Measurements from ENCODE around the gene SLC25A27.

The SLC25A27 gene

GRCh38 chr6:46704562-46704961, 51.8 kb downstream of the SLC25A27 start:
- Histone ChIP-seq H3K18ac (ENCODE audit: low read length) (no peak overlapping the region), H4K91ac (ENCODE audit: low read depth, low read length, poor library complexity) (no peak overlapping the region), H4K8ac (ENCODE audit: low read depth, low read length) (no peak overlapping the region), H3K9me3 (replicated peaks in 1 of 2; ENCODE audit: control insufficient read depth in 2 of 2, insufficient read depth in 1 of 2, low read depth in 1 of 2, low read length in 2 of 2) (no peaks in the 10 kb centered on the region), H2BK12ac (ENCODE audit: low read length) (no peak overlapping the region), H3K9ac (ENCODE audit: low read depth, low read length, poor library complexity) (no peak overlapping the region), H3K4me2 (ENCODE audit: insufficient read depth, low read length, poor library complexity, severe bottlenecking) (no peak overlapping the region), H3K4me3 (ENCODE audit: low read length in 2 of 2) (no peak overlapping the region), H3K36me3 (replicated peaks in 1 of 2; ENCODE audit: control insufficient read depth in 2 of 2, insufficient read depth in 2 of 2, low read length in 2 of 2) (no peaks in the 10 kb centered on the region), H2BK5ac (ENCODE audit: low read length) (no peak overlapping the region), H3K14ac (ENCODE audit: low read length) (no peak overlapping the region), H3K23ac (ENCODE audit: low read depth, low read length, poor library complexity) (no peak overlapping the region), H2BK120ac (ENCODE audit: low read depth, low read length) (no peak overlapping the region), H2AFZ (ENCODE audit: low read length) (no peak overlapping the region), H3K79me1 (ENCODE audit: low read depth, low read length) (no peaks in the 10 kb centered on the region), H3K27me3 (ENCODE audit: control insufficient read depth in 3 of 3, insufficient read depth in 3 of 3, low read depth in 1 of 3, low read length in 3 of 3) (no peaks in the 10 kb centered on the region), H2BK15ac (ENCODE audit: low read length) (no peak overlapping the region), H3K4me1 (ENCODE audit: control insufficient read depth in 2 of 2, insufficient read depth in 1 of 2, low read depth in 1 of 2, low read length in 2 of 2) (no peaks in the 10 kb centered on the region), H3K27ac (replicated peaks; ENCODE audit: low read length) (no peak overlapping the region), H2AK5ac (ENCODE audit: low read depth, low read length) (no peak overlapping the region), H3K4ac (ENCODE audit: low read length) (no peak overlapping the region)
- no peak for DNase-seq (ENCODE audit: low spot score)
- no CpG with 5 or more reads among the region's 3 CpGs for WGBS, 2 donors (ENCODE audit: extremely low coverage in 2 of 2, insufficient read length in 2 of 2, insufficient replicate concordance in 1 of 2)

- Histone ChIP-seq H3K79me1 (ENCODE audit: low read depth, low read length) (no peaks in the 10 kb centered on the region), H3K14ac (ENCODE audit: low read length) (no peak overlapping the region), H4K8ac (ENCODE audit: low read depth, low read length) (no peak overlapping the region), H4K91ac (ENCODE audit: low read depth, low read length, poor library complexity) (no peak overlapping the region), H2BK12ac (ENCODE audit: low read length) (no peak overlapping the region), H3K4me2 (ENCODE audit: insufficient read depth, low read length, poor library complexity, severe bottlenecking) (no peak overlapping the region), H3K23ac (ENCODE audit: low read depth, low read length, poor library complexity) (no peak overlapping the region), H2BK120ac (ENCODE audit: low read depth, low read length) (no peak overlapping the region), H2AK5ac (ENCODE audit: low read depth, low read length) (no peak overlapping the region), H2AFZ (ENCODE audit: low read length) (no peak overlapping the region), H3K27ac (replicated peaks; ENCODE audit: low read length) (no peak overlapping the region), H3K4ac (ENCODE audit: low read length) (no peak overlapping the region), H2BK15ac (ENCODE audit: low read length) (no peak overlapping the region), H3K4me1 (ENCODE audit: control insufficient read depth in 2 of 2, insufficient read depth in 1 of 2, low read depth in 1 of 2, low read length in 2 of 2) (no peaks in the 10 kb centered on the region), H3K9ac (ENCODE audit: low read depth, low read length, poor library complexity) (no peak overlapping the region), H3K27me3 (ENCODE audit: control insufficient read depth in 3 of 3, insufficient read depth in 3 of 3, low read depth in 1 of 3, low read length in 3 of 3) (no peaks in the 10 kb centered on the region), H3K18ac (ENCODE audit: low read length) (no peak overlapping the region), H3K9me3 (replicated peaks in 1 of 2; ENCODE audit: control insufficient read depth in 2 of 2, insufficient read depth in 1 of 2, low read depth in 1 of 2, low read length in 2 of 2) (no peaks in the 10 kb centered on the region), H3K36me3 (replicated peaks in 1 of 2; ENCODE audit: control insufficient read depth in 2 of 2, insufficient read depth in 2 of 2, low read length in 2 of 2) (no peaks in the 10 kb centered on the region), H3K4me3 (ENCODE audit: low read length in 2 of 2) (no peak overlapping the region), H2BK5ac (ENCODE audit: low read length) (no peak overlapping the region)
- no peak for DNase-seq (ENCODE audit: low spot score)
- no CpG with 5 or more reads among the region's 2 CpGs for WGBS, 2 donors (ENCODE audit: extremely low coverage in 2 of 2, insufficient read length in 2 of 2, insufficient replicate concordance in 1 of 2)
These were observed 53.7 kb downstream of the SLC25A27 start for GRCh38 chr6:46706464-46706863.

- no peak overlapping the region for H3K9ac ChIP-seq (ENCODE audit: low read depth, low read length, poor library complexity)
- H3K4me2 ChIP-seq (ENCODE audit: insufficient read depth, low read length, poor library complexity, severe bottlenecking), result no peak overlapping the region
- no peaks in the 10 kb centered on the region for H3K9me3 ChIP-seq (replicated peaks in 1 of 2; ENCODE audit: control insufficient read depth in 2 of 2, insufficient read depth in 1 of 2, low read depth in 1 of 2, low read length in 2 of 2)
- H4K8ac ChIP-seq (ENCODE audit: low read depth, low read length), result no peak overlapping the region
- H2AFZ ChIP-seq (ENCODE audit: low read length), result no peak overlapping the region
- H3K4me1 ChIP-seq (ENCODE audit: control insufficient read depth in 2 of 2, insufficient read depth in 1 of 2, low read depth in 1 of 2, low read length in 2 of 2), result no peaks in the 10 kb centered on the region
- WGBS, 2 donors (ENCODE audit: extremely low coverage in 2 of 2, insufficient read length in 2 of 2, insufficient replicate concordance in 1 of 2), result no CpG with 5 or more reads among the region's 1 CpG
- no peak overlapping the region for H2BK15ac ChIP-seq (ENCODE audit: low read length)
- DNase-seq (ENCODE audit: low spot score), result no peak
- H3K23ac ChIP-seq (ENCODE audit: low read depth, low read length, poor library complexity), result no peak overlapping the region
- H3K27me3 ChIP-seq (ENCODE audit: control insufficient read depth in 3 of 3, insufficient read depth in 3 of 3, low read depth in 1 of 3, low read length in 3 of 3), result no peaks in the 10 kb centered on the region
- no peak overlapping the region for H3K4ac ChIP-seq (ENCODE audit: low read length)
- no peak overlapping the region for H2AK5ac ChIP-seq (ENCODE audit: low read depth, low read length)
- no peak overlapping the region for H3K18ac ChIP-seq (ENCODE audit: low read length)
- no peak overlapping the region for H2BK12ac ChIP-seq (ENCODE audit: low read length)
- H3K4me3 ChIP-seq (ENCODE audit: low read length in 2 of 2), result no peak overlapping the region
- no peak overlapping the region for H3K14ac ChIP-seq (ENCODE audit: low read length)
- H4K91ac ChIP-seq (ENCODE audit: low read depth, low read length, poor library complexity), result no peak overlapping the region
- no peaks in the 10 kb centered on the region for H3K79me1 ChIP-seq (ENCODE audit: low read depth, low read length)
- H3K36me3 ChIP-seq (replicated peaks in 1 of 2; ENCODE audit: control insufficient read depth in 2 of 2, insufficient read depth in 2 of 2, low read length in 2 of 2), result no peaks in the 10 kb centered on the region
- no peak overlapping the region for H2BK120ac ChIP-seq (ENCODE audit: low read depth, low read length)
- no peak overlapping the region for H3K27ac ChIP-seq (replicated peaks; ENCODE audit: low read length)
- no peak overlapping the region for H2BK5ac ChIP-seq (ENCODE audit: low read length)
These were observed 58.7 kb downstream of the SLC25A27 start for GRCh38 chr6:46711491-46711890.

- no peak overlapping the region for H4K8ac ChIP-seq (ENCODE audit: low read depth, low read length)
- H3K18ac ChIP-seq (ENCODE audit: low read length), result no peak overlapping the region
- H3K9ac ChIP-seq (ENCODE audit: low read depth, low read length, poor library complexity), result no peak overlapping the region
- no peak overlapping the region for H3K4ac ChIP-seq (ENCODE audit: low read length)
- H2AK5ac ChIP-seq (ENCODE audit: low read depth, low read length), result no peak overlapping the region
- no peak overlapping the region for H3K4me3 ChIP-seq (ENCODE audit: low read length in 2 of 2)
- no peak overlapping the region for H3K4me2 ChIP-seq (ENCODE audit: insufficient read depth, low read length, poor library complexity, severe bottlenecking)
- H3K23ac ChIP-seq (ENCODE audit: low read depth, low read length, poor library complexity), result no peak overlapping the region
- H2BK5ac ChIP-seq (ENCODE audit: low read length), result no peak overlapping the region
- H3K27ac ChIP-seq (replicated peaks; ENCODE audit: low read length), result no peak overlapping the region
- H2AFZ ChIP-seq (ENCODE audit: low read length), result no peak overlapping the region
- H4K91ac ChIP-seq (ENCODE audit: low read depth, low read length, poor library complexity), result no peak overlapping the region
- H2BK15ac ChIP-seq (ENCODE audit: low read length), result no peak overlapping the region
- no peak for DNase-seq (ENCODE audit: low spot score)
- H3K14ac ChIP-seq (ENCODE audit: low read length), result no peak overlapping the region
- no peaks in the 10 kb centered on the region for H3K4me1 ChIP-seq (ENCODE audit: control insufficient read depth in 2 of 2, insufficient read depth in 1 of 2, low read depth in 1 of 2, low read length in 2 of 2)
- H3K27me3 ChIP-seq (ENCODE audit: control insufficient read depth in 3 of 3, insufficient read depth in 3 of 3, low read depth in 1 of 3, low read length in 3 of 3), result no peaks in the 10 kb centered on the region
- no peak overlapping the region for H2BK12ac ChIP-seq (ENCODE audit: low read length)
- H3K9me3 ChIP-seq (replicated peaks in 1 of 2; ENCODE audit: control insufficient read depth in 2 of 2, insufficient read depth in 1 of 2, low read depth in 1 of 2, low read length in 2 of 2), result no peaks in the 10 kb centered on the region
- H3K36me3 ChIP-seq (replicated peaks in 1 of 2; ENCODE audit: control insufficient read depth in 2 of 2, insufficient read depth in 2 of 2, low read length in 2 of 2), result no peaks in the 10 kb centered on the region
- H3K79me1 ChIP-seq (ENCODE audit: low read depth, low read length), result no peaks in the 10 kb centered on the region
- no peak overlapping the region for H2BK120ac ChIP-seq (ENCODE audit: low read depth, low read length)
These were observed 62.4 kb downstream of the SLC25A27 start for GRCh38 chr6:46715141-46715540.

Measured in neuronal stem cell (in vitro differentiated cells).